Activated naive CD4-positive, alpha-beta T cell treated with anti-CD3 and anti-CD28 coated beads, Interleukin-2, amount 10 ng/mL, durations not matched to agents 7 days and 5 days (primary cell): ENCODE data around the gene CYP2W1.

Experiments used
- CTCF ChIA-PET: fragments of 350-600 bp; sonication (Branson Sonifier 250); formaldehyde crosslinking; loops from one replicate; lab custom pipeline; 2021; ENCODE audit warnings: antibody characterized with exemption; lab: Charles Lee
- DNase-seq: peaks from one replicate; pipeline ENCODE4 v3.0.0-alpha.2; 2020
- H3K27ac Mint-ChIP-seq: one replicate; pipeline ENCODE4 v1.8.0; 2021; ENCODE audit warnings: mild to moderate bottlenecking, moderate library complexity, mixed read lengths
- H3K27me3 Mint-ChIP-seq: one replicate; pipeline ENCODE4 v1.8.0; 2021; ENCODE audit warnings: mild to moderate bottlenecking, mixed read lengths
- H3K36me3 Mint-ChIP-seq: one replicate; pipeline ENCODE4 v1.8.0; 2021; ENCODE audit warnings: mixed read lengths
- H3K4me1 Mint-ChIP-seq: one replicate; pipeline ENCODE4 v1.8.0; 2021; ENCODE audit warnings: mixed read lengths
- H3K4me3 Mint-ChIP-seq: one replicate; pipeline ENCODE4 v1.8.0; 2021; ENCODE audit warnings: mild to moderate bottlenecking, moderate library complexity, mixed read lengths
- H3K9me3 Mint-ChIP-seq: one replicate; pipeline ENCODE4 v1.8.0; 2021; ENCODE audit warnings: mixed read lengths

CYP2W1 gene

DNA sequence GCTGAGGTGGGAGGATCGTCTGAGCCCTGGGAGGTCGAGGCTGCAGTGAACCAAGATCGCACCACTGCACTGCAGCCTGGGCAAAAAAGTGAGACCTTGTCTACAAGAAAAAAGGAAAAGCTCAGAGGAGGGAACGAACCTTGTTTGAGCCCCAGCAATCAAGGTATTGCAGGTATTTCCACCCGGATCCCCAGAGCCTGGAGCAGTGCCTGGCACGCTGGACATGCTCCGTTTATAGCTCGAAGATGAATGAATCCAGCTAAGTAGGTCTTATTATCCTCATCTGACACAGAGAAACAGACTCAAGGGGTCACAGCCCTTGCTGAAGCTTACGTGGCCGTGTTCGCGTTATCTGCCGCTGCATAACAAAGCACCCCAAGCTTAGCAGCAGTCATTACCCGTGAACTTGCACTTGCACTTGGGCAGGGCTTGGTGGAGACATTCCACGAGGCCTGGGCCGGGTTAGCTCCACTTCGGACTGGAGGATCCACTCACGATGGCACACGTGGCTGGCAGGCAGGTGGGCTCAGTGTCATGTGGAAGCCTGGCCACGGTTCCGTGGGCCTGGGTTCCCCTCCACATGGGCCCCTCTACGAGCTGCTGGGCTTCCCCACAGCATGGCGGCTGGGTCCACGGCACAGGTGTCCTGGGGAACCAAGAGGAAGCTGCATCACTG is 4.4 kb upstream of the CYP2W1 start:
- H3K36me3 Mint-ChIP-seq = no peaks in the 10 kb centered on the region
- H3K27me3 Mint-ChIP-seq = peaks cover 7% of the 10 kb centered on the region
- no peak overlapping the region for H3K4me3 Mint-ChIP-seq
- CTCF ChIA-PET = interaction anchor here (0.6 to 7.8 kb wide), 3 partner anchors 14 to 66 kb away, joined by 3 to 51 read pairs (median 3); partner anchors contain the start of gene GPR146
- H3K4me1 Mint-ChIP-seq = peaks cover 9% of the 10 kb centered on the region
- no peaks in the 10 kb centered on the region for H3K9me3 Mint-ChIP-seq
- no peak overlapping the region for H3K27ac Mint-ChIP-seq
- no peak for DNase-seq

DNA sequence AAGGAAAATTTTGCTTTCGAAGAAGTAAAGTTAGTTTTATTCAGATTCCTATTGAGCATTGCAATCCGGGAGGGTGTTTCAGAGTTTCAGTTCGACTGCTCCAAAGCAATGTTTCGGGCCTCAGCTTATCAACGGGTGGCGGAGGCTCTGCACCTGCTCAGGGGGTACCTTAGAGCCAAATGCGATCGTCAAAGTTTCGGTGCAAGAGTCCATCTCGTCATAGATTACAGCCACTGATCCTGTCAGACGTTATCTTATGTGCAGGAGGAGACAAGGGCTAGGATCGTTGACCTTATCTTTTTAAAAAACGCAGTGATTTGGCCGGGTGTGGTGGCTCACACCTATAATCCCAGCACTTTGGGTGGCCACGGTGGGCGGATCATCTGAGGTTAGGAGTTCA is 3.8 kb upstream of the CYP2W1 start:
- Mint-ChIP-seq H3K4me1 (peaks cover 6% of the 10 kb centered on the region), H3K36me3 (no peaks in the 10 kb centered on the region), H3K27ac (no peak overlapping the region), H3K27me3 (peaks cover 7% of the 10 kb centered on the region), H3K9me3 (no peaks in the 10 kb centered on the region), H3K4me3 (no peak overlapping the region)
- no peak for DNase-seq
- CTCF ChIA-PET = interaction anchor here (1.0 to 7.8 kb wide), 2 partner anchors 14 to 19 kb away, joined by 3 to 51 read pairs; no protein-coding TSS in a partner anchor

- CTCF ChIA-PET = no interaction called here
- Mint-ChIP-seq H3K4me3 (no peak overlapping the region), H3K27me3 (peaks cover 7% of the 10 kb centered on the region), H3K4me1 (no peaks in the 10 kb centered on the region), H3K36me3 (no peaks in the 10 kb centered on the region), H3K27ac (no peak overlapping the region), H3K9me3 (no peaks in the 10 kb centered on the region)
- DNase-seq = no peak
Measured at GRCh38 chr7:979886-980571, 3.0 kb upstream of the CYP2W1 start.

GRCh38 chr7:981793-982510 is 1.0 kb upstream of the CYP2W1 start:
- Mint-ChIP-seq H3K4me1 (no peaks in the 10 kb centered on the region), H3K27ac (no peak overlapping the region), H3K4me3 (no peak overlapping the region), H3K9me3 (no peaks in the 10 kb centered on the region), H3K36me3 (no peaks in the 10 kb centered on the region), H3K27me3 (peaks cover 14% of the 10 kb centered on the region)
- DNase-seq = no peak
- CTCF ChIA-PET = interaction anchor here (0.9 to 1.8 kb wide), 3 partner anchors 11 to 84 kb away, joined by 3 to 10 read pairs (median 3); partner anchors contain the start of gene ADAP1

- Mint-ChIP-seq H3K9me3 (no peaks in the 10 kb centered on the region), H3K4me3 (no peak overlapping the region), H3K27ac (no peak overlapping the region), H3K36me3 (no peaks in the 10 kb centered on the region), H3K4me1 (no peaks in the 10 kb centered on the region), H3K27me3 (peaks cover 14% of the 10 kb centered on the region)
- CTCF ChIA-PET = interaction anchor here (0.9 to 1.8 kb wide), 3 partner anchors 10 to 83 kb away, joined by 3 to 10 read pairs (median 3); partner anchors contain the start of gene ADAP1
- DNase-seq = no peak
Measured at GRCh38 chr7:982511-983003, 424 bp upstream of the CYP2W1 start.

DNA sequence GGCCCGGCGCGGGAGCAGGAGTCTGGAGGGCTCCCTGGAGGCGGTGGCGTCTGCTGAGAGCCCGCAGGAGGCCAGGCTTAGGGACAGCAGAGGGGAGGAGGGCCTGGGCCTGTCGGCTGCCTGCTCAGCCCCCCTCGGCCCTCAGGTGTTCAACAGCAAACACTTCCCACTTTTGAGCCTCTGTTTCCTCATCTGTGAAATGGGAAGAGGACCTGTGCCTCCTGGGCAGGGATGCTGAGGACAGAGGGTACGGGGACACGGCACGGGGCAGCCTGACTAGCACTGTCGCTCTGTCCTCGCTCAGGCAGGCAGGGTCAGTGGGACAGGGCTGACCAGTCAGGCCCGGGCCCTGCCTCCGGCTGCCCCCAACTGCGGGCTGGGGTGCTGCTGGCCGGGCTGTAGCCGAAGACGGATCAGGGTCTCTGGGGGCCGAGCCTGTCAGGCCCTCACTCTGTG is 663 bp downstream of the CYP2W1 start:
- DNase-seq = no peak
- Mint-ChIP-seq H3K9me3 (no peaks in the 10 kb centered on the region), H3K4me1 (no peaks in the 10 kb centered on the region), H3K27me3 (peaks cover 14% of the 10 kb centered on the region), H3K4me3 (no peak overlapping the region), H3K27ac (no peak overlapping the region), H3K36me3 (no peaks in the 10 kb centered on the region)
- CTCF ChIA-PET = interaction anchor here (1.2 kb wide), 1 partner anchor 9 kb away, joined by 5 read pairs; no protein-coding TSS in a partner anchor

DNA sequence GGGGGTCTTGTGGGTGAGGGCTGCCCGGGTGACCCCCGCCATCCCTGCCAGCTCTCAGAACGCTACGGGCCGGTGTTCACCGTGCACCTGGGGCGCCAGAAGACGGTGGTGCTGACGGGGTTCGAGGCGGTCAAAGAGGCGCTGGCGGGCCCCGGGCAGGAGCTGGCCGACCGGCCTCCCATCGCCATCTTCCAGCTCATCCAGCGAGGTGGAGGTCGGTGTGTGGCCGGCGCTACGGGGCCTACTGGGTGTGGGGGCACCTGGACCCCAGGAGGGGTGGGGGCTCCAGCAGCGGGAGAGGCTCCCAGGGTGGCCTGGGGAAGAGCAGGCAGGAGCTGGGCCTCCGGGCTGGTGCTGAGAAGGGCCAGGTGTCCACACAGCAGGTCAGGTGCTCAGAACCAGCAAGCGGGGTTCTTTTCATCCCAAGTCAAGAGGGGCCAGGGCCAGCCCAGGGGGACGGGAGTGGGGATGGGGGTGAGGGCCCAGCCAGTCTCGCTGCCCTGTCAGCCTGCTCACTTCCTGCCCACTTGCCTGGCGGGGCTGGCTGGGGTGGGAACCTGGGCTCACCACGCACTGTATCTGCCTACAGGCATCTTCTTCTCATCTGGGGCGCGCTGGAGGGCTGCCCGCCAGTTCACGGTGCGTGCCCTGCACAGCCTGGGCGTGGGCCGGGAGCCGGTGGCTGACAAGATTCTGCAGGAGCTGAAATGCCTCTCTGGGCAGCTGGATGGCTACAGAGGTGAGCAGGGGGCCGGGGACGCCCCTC is 1.6 kb downstream of the CYP2W1 start:
- CTCF ChIA-PET = interaction anchor here (1.2 kb wide), 1 partner anchor 8 kb away, joined by 5 read pairs; no protein-coding TSS in a partner anchor
- H3K36me3 Mint-ChIP-seq = no peaks in the 10 kb centered on the region
- H3K4me3 Mint-ChIP-seq = no peak overlapping the region
- peaks cover 15% of the 10 kb centered on the region for H3K27me3 Mint-ChIP-seq
- DNase-seq = no peak
- H3K9me3 Mint-ChIP-seq = no peaks in the 10 kb centered on the region
- no peaks in the 10 kb centered on the region for H3K4me1 Mint-ChIP-seq
- H3K27ac Mint-ChIP-seq = no peak overlapping the region

- CTCF ChIA-PET = interaction anchor here (1.2 kb wide), 1 partner anchor 8 kb away, joined by 5 read pairs; no protein-coding TSS in a partner anchor
- no peak overlapping the region for H3K27ac Mint-ChIP-seq
Measured at GRCh38 chr7:985127-985416, 2.1 kb downstream of the CYP2W1 start.

DNA sequence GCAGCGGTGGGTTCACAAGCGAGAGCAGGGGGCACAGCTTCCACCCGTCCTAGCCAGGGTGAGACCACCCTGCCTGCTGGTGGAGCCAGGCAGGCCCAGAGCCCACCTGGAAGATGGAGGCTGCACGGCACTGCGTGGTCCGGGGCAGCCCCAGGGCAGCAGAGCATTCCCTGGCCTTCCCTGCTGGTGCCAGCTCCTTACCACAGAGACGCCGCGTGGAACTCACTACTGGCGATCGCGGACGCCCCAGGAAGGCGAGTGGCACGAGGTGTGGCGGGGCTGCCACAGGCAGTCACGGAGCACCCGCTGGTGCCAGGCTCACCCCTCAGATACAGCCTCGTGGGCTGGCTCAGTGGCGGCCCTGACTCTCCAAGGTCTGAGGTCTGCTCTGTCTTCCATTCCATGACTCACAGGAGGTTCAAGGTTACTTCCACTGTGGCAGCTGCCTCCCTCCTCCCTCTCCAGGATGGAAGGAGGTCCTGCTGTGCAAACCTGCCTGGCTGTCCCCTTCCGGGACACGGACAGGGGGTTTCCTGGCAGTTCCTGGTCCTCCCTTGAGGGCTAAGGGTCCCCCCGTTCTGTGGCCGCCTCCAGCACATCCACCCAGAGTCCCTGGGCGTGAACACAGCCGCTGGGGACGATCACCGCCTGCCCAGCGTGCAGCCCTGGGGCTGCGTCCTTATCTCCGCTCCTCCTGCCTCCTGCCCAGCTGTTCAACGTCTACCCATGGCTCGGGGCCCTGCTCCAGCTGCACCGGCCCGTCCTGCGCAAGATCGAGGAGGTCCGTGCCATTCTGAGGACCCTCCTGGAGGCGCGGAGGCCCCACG is 3.1 kb downstream of the CYP2W1 start:
- CTCF ChIA-PET = no interaction called here
- no peak for DNase-seq
- Mint-ChIP-seq H3K36me3 (no peaks in the 10 kb centered on the region), H3K9me3 (no peaks in the 10 kb centered on the region), H3K27ac (no peak overlapping the region), H3K27me3 (peaks cover 10% of the 10 kb centered on the region), H3K4me1 (no peaks in the 10 kb centered on the region), H3K4me3 (no peak overlapping the region)

More at GRCh38 chr7:985127-985416, 2.1 kb downstream of the CYP2W1 start:
- H3K36me3 Mint-ChIP-seq = no peaks in the 10 kb centered on the region
- no peaks in the 10 kb centered on the region for H3K9me3 Mint-ChIP-seq
- no peak overlapping the region for H3K4me3 Mint-ChIP-seq
- peaks cover 10% of the 10 kb centered on the region for H3K27me3 Mint-ChIP-seq
- no peaks in the 10 kb centered on the region for H3K4me1 Mint-ChIP-seq
- DNase-seq = no peak

DNA sequence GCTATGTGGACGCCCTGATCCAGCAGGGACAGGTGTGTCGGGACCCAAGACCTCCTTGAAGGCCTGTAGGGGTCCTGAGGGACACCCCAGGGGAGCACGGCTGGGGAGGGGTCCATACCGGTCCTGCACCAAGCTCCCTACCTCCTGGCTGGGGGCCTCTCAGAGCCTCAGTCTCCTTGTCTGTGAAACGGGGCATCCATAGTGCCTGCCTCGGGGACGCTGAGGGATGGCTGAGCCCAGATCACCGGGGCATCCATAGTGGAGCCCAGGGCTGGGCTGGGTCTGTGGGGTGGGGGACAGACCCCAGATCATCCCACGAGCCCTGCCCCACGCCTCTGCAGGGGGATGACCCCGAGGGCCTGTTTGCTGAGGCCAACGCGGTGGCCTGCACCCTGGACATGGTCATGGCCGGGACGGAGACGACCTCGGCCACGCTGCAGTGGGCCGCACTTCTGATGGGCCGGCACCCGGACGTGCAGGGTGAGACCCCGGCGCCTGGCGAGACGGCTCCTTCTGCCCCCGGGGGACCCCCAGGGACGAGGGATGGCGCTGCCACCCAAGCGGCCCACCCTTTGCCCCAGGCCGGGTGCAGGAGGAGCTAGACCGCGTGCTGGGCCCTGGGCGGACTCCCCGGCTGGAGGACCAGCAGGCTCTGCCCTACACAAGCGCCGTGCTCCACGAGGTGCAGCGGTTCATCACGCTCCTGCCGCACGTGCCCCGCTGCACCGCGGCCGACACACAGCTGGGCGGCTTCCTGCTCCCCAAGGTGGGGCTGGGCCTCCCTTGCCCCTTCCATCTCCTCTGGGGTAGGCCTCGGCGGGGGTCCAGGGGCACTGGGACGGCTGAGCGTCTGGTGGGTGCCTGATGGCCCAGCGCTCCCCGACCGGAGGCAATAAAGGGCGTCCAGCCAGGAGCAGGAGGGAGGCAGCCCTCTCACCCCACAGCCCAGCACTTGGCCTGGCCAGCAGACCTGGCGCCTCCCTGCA is 4.1 kb downstream of the CYP2W1 start:
- no peak overlapping the region for H3K4me3 Mint-ChIP-seq
- DNase-seq = no peak
- no peaks in the 10 kb centered on the region for H3K4me1 Mint-ChIP-seq
- CTCF ChIA-PET = interaction anchor here (2.0 kb wide), 1 partner anchor 78 kb away, joined by 5 read pairs; no protein-coding TSS in a partner anchor
- H3K9me3 Mint-ChIP-seq = no peaks in the 10 kb centered on the region
- no peak overlapping the region for H3K27ac Mint-ChIP-seq
- peaks cover 10% of the 10 kb centered on the region for H3K27me3 Mint-ChIP-seq
- H3K36me3 Mint-ChIP-seq = no peaks in the 10 kb centered on the region

- no peaks in the 10 kb centered on the region for H3K4me1 Mint-ChIP-seq
- DNase-seq = no peak
- no peak overlapping the region for H3K27ac Mint-ChIP-seq
- no peak overlapping the region for H3K4me3 Mint-ChIP-seq
- no peaks in the 10 kb centered on the region for H3K9me3 Mint-ChIP-seq
- CTCF ChIA-PET = interaction anchor here (2.0 kb wide), 1 partner anchor 78 kb away, joined by 5 read pairs; no protein-coding TSS in a partner anchor
- H3K27me3 Mint-ChIP-seq = peaks cover 10% of the 10 kb centered on the region
- H3K36me3 Mint-ChIP-seq = no peaks in the 10 kb centered on the region
Measured at GRCh38 chr7:987909-988308, 4.9 kb downstream of the CYP2W1 start.

DNA sequence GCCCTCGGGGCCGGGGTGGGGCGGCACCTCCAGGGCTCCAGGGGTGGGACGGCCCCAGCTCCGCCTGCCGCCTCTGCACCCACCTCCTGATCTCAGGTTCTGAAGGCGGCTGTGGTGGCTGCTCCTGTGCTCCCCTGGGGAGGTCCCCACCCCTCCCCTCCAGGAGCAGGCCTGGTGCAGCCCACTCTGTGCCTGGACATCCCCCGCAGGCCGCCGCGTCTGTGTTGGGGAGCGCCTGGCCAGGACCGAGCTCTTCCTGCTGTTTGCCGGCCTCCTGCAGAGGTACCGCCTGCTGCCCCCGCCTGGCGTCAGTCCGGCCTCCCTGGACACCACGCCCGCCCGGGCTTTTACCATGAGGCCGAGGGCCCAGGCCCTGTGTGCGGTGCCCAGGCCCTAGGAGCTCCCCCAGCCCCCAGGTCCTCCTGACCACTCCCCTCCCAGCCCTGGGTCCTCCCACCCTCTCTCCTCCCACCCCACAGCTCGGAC is 5.5 kb downstream of the CYP2W1 start:
- no peaks in the 10 kb centered on the region for H3K9me3 Mint-ChIP-seq
- H3K4me1 Mint-ChIP-seq = no peaks in the 10 kb centered on the region
- no peak overlapping the region for H3K27ac Mint-ChIP-seq
- H3K4me3 Mint-ChIP-seq = no peak overlapping the region
- no peaks in the 10 kb centered on the region for H3K36me3 Mint-ChIP-seq
- H3K27me3 Mint-ChIP-seq = peaks cover 14% of the 10 kb centered on the region
- CTCF ChIA-PET = interaction anchor here (1.1 to 2.0 kb wide), 2 partner anchors 15 to 77 kb away, joined by 3 to 5 read pairs; no protein-coding TSS in a partner anchor
- DNase-seq = no peak
